Measurements from ENCODE around the gene MYBPH. TPM values are rescaled to one million over a fixed set of nuclear protein-coding genes. Genes with fewer than 3 reads are reported as not detected.

MYBPH gene
- total RNA-seq, 4 donors from 2014 or later = 0.37 TPM; not detected in 3

DNA sequence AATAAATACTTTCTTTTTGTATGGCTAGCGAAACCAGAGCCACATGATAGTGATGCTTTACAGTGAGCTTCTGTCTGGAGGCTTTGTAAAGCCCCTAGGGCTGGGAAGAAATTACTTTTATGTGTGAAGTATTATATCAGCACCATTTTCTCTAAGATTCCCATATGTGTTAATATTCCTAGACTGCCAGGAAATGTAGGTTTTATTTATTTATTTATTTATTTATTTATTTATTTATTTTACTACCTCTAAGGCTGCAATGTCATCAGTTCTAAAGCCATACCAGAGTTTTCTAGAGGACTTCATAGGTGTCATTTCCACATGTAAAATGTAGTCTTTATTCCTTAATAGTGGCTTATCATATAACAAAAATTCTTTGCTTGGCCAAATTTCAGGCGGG lies 15.3 kb upstream of the MYBPH start:
- DNase-seq (ENCODE audit: low spot score) (no peak), ATAC-seq (ENCODE audit: low FRiP score) (no peak)
- TF ChIP-seq, protein P1, sequence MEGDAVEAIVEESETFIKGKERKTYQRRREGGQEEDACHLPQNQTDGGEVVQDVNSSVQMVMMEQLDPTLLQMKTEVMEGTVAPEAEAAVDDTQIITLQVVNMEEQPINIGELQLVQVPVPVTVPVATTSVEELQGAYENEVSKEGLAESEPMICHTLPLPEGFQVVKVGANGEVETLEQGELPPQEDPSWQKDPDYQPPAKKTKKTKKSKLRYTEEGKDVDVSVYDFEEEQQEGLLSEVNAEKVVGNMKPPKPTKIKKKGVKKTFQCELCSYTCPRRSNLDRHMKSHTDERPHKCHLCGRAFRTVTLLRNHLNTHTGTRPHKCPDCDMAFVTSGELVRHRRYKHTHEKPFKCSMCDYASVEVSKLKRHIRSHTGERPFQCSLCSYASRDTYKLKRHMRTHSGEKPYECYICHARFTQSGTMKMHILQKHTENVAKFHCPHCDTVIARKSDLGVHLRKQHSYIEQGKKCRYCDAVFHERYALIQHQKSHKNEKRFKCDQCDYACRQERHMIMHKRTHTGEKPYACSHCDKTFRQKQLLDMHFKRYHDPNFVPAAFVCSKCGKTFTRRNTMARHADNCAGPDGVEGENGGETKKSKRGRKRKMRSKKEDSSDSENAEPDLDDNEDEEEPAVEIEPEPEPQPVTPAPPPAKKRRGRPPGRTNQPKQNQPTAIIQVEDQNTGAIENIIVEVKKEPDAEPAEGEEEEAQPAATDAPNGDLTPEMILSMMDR (IDR thresholded peaks at IDR 0.05) = no peak

DNA sequence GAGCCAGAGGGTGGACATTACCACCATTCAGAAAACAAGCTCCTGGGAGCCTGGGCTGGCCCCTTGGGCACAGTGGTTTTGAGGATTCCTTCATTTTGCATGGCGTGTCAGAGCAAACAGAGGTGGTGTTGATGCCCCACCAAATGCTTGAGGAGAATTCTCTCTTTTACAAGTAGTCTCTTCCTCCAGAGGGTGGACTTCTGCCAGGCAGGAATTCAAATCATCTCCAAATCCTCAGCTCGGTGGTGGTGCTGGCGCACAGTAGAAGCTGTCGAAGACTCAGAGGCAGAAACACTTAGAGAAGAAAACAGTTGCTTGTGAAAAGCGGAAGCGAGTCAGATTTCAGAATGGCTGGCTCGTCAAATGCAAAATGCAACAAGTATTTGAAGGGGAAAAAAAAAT lies 14.3 kb upstream of the MYBPH start:
- ATAC-seq (ENCODE audit: low FRiP score) (no peak), DNase-seq (ENCODE audit: low spot score) (no peak)
- TF ChIP-seq, protein P1 (IDR thresholded peaks at IDR 0.05) = no peak

DNA sequence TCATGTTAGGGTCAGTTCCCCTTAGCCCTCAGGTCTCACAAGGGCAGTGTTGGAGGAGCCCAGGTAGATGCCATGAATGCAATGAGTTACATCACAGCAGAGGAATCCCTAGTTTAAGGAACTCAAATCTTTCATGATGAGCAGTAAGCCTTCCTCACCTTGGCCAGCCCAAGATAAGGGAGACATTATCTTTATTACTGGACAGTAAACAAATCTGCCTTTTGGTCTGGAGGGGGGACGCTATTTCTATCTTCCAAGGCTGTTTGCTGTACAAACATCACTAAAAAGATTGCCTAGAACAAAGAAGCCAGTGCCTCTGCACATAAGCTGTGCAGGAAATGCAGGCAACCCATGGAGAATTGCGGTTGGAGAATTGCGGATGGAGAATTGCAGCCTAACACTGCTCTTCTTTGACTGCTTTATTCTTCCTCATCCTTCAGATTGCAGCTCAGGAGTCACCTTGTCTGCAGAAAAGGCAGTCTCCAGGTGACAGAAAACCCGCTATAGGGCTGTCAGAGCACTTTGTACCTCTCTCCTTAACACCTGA lies 13.1 kb upstream of the MYBPH start:
- TF ChIP-seq, protein P1 (IDR thresholded peaks at IDR 0.05) = no peak
- DNase-seq (ENCODE audit: low spot score) = no peak
- no peak for ATAC-seq (ENCODE audit: low FRiP score)

DNA sequence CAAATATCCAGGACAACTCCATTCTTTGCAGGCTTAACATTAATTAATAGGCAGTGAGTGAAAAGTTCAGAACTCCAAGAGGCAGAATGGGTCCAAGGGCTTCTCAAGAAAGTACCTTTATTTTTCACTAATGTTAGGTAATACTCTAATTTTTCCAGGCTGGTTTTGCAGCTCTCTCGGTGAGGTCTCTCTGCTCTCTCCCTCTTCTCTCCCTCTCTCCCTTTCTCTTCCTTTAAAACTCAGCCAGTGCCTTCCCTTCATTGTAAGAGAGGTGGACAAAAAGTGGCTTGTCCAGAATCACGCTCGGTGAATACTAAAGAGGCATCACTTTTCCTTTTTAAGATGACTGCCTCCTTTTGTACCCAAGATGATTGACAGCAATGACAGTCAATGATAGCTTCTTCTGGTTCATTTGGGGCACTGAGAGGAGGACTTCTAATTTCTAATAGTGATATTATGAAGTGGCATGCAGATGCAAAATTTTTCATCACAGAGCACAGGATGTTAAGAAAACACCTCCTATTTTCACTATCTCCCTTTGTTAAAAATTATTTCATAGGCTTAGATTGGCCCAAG lies 12.2 kb upstream of the MYBPH start:
- ATAC-seq (ENCODE audit: low FRiP score) (no peak), DNase-seq (ENCODE audit: low spot score) (no peak)
- TF ChIP-seq, protein P1 (IDR thresholded peaks at IDR 0.05) = no peak

DNA sequence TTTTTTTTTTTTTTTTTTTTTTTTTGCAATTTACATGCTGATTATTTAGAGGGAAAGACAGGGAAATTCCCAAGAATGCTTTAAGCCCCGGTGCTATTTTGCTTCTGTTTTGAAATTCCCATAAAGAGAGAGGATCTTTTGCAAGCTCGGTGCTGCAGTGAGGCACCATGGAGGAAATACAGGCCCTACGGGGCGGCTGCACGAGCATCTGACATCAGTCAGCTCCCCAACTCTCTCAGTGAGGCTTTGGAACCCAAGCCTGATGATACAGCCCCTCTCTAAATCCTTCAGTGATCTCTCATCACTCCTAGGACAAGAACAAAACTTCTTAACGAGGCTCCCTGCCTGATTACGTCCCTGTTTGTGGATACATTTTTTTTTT lies 11.7 kb upstream of the MYBPH start:
- TF ChIP-seq, protein P1 (IDR thresholded peaks at IDR 0.05) = no peak
- DNase-seq (ENCODE audit: low spot score) (no peak), ATAC-seq (ENCODE audit: low FRiP score) (no peak)

DNA sequence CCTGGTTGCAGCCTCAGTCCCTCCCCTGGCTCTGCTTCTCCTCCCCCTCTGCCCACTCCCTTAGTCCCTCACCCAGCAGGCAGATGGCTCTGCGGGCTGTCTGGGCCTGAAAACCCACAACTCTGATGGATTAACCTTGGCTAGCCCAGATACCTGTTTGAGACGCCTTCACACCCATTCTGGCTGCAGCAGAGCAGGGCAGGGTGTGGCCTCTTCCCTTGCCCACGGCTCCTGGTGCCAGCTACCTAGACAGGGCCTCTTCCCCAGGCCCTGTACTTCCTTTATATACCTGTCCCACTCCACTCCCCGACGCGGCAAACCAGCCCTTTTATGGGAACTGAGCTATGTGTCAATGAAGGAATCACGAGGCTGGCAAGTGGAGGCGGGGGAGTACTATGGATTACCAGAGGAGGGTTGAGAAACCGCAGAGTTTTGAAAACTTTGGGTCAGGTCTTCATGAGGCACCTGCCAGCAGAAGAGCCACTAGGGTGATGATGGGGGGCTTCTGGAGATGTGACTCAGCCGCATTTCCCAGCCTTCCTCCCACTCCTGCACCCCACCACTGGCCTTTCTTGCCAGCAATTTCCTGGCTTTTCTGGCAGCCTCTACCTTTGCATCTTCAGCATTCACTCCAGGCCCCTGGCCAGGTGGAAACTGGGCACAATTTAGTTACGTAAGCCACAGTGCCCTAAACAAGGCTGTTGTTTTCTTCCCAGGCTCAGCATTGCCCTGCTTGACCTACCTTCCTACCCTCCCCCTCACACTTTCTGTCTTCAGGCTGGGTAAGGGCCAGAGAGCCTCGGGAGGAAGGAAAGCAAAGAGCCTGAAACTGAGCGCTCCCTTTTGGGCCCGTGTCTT lies 11.0 kb upstream of the MYBPH start, which contains the start of gene CHI3L1:
TSS of gene CHI3L1 (minus strand) at position 259 of the 858 bp plus-strand sequence. CDS start at position 178, 81 bp downstream.
- DNase-seq (ENCODE audit: low spot score) (peak; percentile 80), ATAC-seq (ENCODE audit: low FRiP score) (peak; percentile 89)
- TF ChIP-seq, protein P1 (IDR thresholded peaks at IDR 0.05) = no peak
